Measurements from ENCODE around the gene ZP3.
A peak's percentile ranks its signal among the peaks of the same experiment; 100 is the strongest.
"Not testable (repeated sequence)": the region's sequence is repeated elsewhere in the genome, so short reads cannot be mapped to it uniquely, and the experiment has no call there.

The ZP3 gene

DNA sequence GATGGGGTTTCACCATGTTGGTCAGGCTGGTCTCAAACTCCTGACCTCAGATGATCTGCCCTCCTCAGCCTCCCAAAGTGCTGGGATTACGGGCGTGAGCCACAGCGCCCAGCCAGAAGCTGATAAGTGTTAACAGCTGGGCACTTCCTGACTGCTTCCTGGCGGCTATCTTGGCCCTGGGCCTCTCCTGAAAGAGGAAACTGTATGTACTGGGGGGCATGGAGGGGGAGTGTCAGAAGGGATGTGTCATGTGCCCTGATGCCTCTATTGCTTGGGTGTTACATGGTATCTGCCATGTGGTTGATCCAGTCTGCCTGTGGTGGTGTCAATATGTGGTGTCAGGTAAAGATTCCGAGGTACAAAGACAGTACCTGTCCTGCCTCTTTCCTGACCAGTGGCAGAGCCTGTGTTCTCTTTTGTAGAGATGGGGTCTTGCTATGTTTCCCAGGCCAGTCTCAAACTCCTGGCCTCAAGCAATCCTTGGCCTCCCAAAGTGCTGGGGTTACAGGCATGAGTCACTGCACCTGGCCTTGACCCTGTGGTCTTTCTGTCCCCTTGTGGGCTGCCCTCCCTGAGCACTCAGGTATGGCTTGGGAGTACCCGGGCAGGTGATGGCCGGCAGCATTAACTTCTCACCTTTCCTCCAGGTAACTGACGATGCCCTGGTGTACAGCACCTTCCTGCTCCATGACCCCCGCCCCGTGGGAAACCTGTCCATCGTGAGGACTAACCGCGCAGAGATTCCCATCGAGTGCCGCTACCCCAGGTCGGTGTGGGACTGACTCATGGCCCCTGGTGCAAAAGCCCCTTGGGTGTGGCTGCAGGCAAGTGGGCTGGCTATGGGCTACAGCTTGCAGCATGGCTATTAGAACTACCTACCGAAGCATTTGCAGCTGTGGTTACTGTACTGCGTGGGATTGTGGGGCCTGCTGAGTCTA, 4.4 kb downstream of the ZP3 start:
- no peak for DNase-seq (ENCODE audit: low spot score)
- in situ Hi-C loops (cut with MboI; ENCODE audit: low sequenced_read_pairs, unreplicated experiment) = no loop called here
- TF ChIP-seq, protein P1, sequence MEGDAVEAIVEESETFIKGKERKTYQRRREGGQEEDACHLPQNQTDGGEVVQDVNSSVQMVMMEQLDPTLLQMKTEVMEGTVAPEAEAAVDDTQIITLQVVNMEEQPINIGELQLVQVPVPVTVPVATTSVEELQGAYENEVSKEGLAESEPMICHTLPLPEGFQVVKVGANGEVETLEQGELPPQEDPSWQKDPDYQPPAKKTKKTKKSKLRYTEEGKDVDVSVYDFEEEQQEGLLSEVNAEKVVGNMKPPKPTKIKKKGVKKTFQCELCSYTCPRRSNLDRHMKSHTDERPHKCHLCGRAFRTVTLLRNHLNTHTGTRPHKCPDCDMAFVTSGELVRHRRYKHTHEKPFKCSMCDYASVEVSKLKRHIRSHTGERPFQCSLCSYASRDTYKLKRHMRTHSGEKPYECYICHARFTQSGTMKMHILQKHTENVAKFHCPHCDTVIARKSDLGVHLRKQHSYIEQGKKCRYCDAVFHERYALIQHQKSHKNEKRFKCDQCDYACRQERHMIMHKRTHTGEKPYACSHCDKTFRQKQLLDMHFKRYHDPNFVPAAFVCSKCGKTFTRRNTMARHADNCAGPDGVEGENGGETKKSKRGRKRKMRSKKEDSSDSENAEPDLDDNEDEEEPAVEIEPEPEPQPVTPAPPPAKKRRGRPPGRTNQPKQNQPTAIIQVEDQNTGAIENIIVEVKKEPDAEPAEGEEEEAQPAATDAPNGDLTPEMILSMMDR (IDR thresholded peaks at IDR 0.05; ENCODE audit: borderline replicate concordance, control extremely low read depth, extremely low read depth, insufficient read depth, missing control alignments) = no peak

GRCh38 chr7:76430211-76430610, 5.5 kb downstream of the ZP3 start:
- in situ Hi-C loops (cut with MboI; ENCODE audit: low sequenced_read_pairs, unreplicated experiment) = no loop called here
- TF ChIP-seq, protein P1 (IDR thresholded peaks at IDR 0.05; ENCODE audit: borderline replicate concordance, control extremely low read depth, extremely low read depth, insufficient read depth, missing control alignments) = no peak
- DNase-seq (ENCODE audit: low spot score) = no peak

DNA sequence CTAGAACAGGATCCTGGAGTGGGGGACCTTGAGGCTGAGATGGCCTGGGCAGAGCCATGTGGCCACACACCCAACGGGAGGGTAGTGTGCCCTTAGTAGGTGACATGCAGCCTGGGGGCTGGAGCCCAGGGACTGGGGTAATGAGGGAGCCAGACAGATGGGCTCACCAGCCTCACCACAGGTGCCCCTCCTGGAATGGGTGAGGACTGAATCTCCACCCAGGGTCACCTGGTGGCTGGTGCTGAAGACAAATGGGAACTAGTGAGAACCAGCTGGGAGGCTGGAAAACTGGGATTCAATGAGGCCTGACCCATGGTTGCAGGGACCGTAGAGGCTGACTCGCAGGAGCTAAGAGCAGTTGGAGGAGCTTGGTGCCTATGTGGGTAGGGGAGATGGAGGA, 6.1 kb downstream of the ZP3 start:
- in situ Hi-C loops (cut with MboI; ENCODE audit: low sequenced_read_pairs, unreplicated experiment) = no loop called here
- TF ChIP-seq, protein P1 (IDR thresholded peaks at IDR 0.05; ENCODE audit: borderline replicate concordance, control extremely low read depth, extremely low read depth, insufficient read depth, missing control alignments) = no peak
- no peak for DNase-seq (ENCODE audit: low spot score)

DNA sequence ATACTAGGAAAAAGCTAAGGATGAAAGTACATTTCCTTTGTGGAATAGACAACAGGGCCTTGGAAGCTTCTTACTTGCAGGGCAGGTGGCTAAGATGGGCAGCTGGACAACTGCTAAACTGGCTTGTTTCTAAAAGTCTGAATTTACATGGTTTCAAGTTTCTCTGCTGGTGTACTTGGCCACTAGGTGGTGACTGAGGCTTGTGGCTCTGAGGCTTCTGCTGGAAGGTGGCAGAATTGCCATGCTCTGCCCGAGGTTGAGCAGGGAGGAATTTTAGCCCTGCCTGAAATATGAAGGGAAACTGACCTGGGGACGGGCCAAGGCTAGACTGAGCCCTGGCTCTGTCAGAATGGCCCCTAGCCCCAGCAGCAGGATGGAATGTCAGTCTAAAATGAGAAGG, 13.1 kb downstream of the ZP3 start:
- TF ChIP-seq, protein P1 (IDR thresholded peaks at IDR 0.05; ENCODE audit: borderline replicate concordance, control extremely low read depth, extremely low read depth, insufficient read depth, missing control alignments) = peak; percentile 73
- in situ Hi-C loops (cut with MboI; ENCODE audit: low sequenced_read_pairs, unreplicated experiment); DNase-seq (ENCODE audit: low spot score): not testable (repeated sequence)

- DNase-seq (ENCODE audit: low spot score); in situ Hi-C loops (cut with MboI; ENCODE audit: low sequenced_read_pairs, unreplicated experiment): not testable (repeated sequence)
These were observed 14.6 kb downstream of the ZP3 start for GRCh38 chr7:76439120-76439888.

GRCh38 chr7:76440404-76440803, 15.7 kb downstream of the ZP3 start:
- in situ Hi-C loops (cut with MboI; ENCODE audit: low sequenced_read_pairs, unreplicated experiment); DNase-seq (ENCODE audit: low spot score): not testable (repeated sequence)

DNA sequence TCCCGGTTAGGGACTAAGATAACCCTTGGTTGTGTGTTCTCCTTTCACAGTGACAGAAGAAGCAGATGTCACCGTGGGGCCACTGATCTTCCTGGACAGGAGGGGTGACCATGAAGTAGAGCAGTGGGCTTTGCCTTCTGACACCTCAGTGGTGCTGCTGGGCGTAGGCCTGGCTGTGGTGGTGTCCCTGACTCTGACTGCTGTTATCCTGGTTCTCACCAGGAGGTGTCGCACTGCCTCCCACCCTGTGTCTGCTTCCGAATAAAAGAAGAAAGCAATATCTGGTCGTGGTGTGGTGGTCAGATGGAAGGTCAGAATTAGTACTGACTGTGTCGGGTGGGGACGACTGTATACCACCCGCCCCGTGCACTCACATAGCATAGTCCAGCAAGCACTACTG, 17.0 kb downstream of the ZP3 start:
- DNase-seq (ENCODE audit: low spot score); in situ Hi-C loops (cut with MboI; ENCODE audit: low sequenced_read_pairs, unreplicated experiment): not testable (repeated sequence)

- in situ Hi-C loops (cut with MboI; ENCODE audit: low sequenced_read_pairs, unreplicated experiment) = not testable (repeated sequence)
These were observed 18.1 kb downstream of the ZP3 start for GRCh38 chr7:76442664-76443446.

GRCh38 chr7:76443846-76444245, 19.1 kb downstream of the ZP3 start:
- DNase-seq (ENCODE audit: low spot score); in situ Hi-C loops (cut with MboI; ENCODE audit: low sequenced_read_pairs, unreplicated experiment): not testable (repeated sequence)

More at GRCh38 chr7:76442664-76443446, 18.1 kb downstream of the ZP3 start:
- not testable (repeated sequence) for DNase-seq (ENCODE audit: low spot score)

DNA sequence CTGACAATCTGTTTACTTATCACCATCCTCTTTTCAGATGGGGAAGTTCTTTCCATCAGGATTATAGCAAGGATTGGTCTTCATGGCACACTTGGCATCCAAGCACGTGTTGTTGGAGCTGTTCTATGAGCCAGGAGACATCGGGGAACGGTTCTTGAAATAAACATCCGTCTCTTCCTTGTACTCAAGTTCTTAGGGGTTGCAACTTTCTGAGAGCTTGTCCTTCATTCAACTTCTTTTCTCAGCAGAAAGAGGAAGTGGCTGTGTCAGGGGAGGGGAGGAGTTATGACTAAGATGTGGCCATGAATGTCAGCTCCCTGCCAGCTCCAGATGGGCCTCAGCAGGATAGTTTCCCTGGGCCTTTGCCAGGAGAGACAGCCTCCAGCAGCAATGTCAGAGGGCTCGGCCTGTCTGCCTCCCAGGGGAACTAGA, 20.8 kb downstream of the ZP3 start:
- in situ Hi-C loops (cut with MboI; ENCODE audit: low sequenced_read_pairs, unreplicated experiment); DNase-seq (ENCODE audit: low spot score): not testable (repeated sequence)

- in situ Hi-C loops (cut with MboI; ENCODE audit: low sequenced_read_pairs, unreplicated experiment); DNase-seq (ENCODE audit: low spot score): not testable (repeated sequence)
These were observed 32.3 kb downstream of the ZP3 start for GRCh38 chr7:76457017-76457416.

GRCh38 chr7:76458504-76458903, 33.8 kb downstream of the ZP3 start:
- in situ Hi-C loops (cut with MboI; ENCODE audit: low sequenced_read_pairs, unreplicated experiment); DNase-seq (ENCODE audit: low spot score): not testable (repeated sequence)

Data from GM13976 (cell line).